Breast epithelium (tissue), 4 donors: ENCODE data around the gene IGFN1. TPM values are rescaled to one million over a fixed set of nuclear protein-coding genes. Genes with fewer than 3 reads are reported as not detected.

Experiments used
- DNase-seq, 2 donors: peaks; one replicate each; pipeline ENCODE4 v3.0.0-alpha.2; 2019; ENCODE audit warnings: low spot score in 2 of 2
- H3K27ac ChIP-seq, 2 donors: fragments of 200-600 bp; sonication (generic) in 1 of 2; one replicate each; pipeline ENCODE4 v1.5.1; 2016 to 2019; ENCODE audit warnings: mild to moderate bottlenecking in 1 of 2
- H3K27me3 ChIP-seq, 2 donors: fragments of 200-600 bp; sonication (generic) in 1 of 2; one replicate each; pipeline versions ENCODE4 v1.5.1 to v1.6.0; 2017 to 2019; ENCODE audit warnings: control low read depth in 1 of 2, mild to moderate bottlenecking in 1 of 2
- H3K36me3 ChIP-seq: fragments of 200-600 bp; one replicate; pipeline ENCODE4 v1.5.1; 2019
- H3K4me1 ChIP-seq, 2 donors: fragments of 200-600 bp; sonication (generic); one replicate each; pipeline ENCODE4 v1.5.1; 2016 to 2019; ENCODE audit warnings: control low read depth in 1 of 2
- H3K4me3 ChIP-seq, 3 donors: fragments of 200-600 bp; sonication (generic); 1 replicate in 2 of 3; 2 replicates in 1 of 3; pipeline ENCODE4 v1.5.1; 2016 to 2019; ENCODE audit warnings: mild to moderate bottlenecking in 3 of 3, moderate library complexity in 2 of 3
- H3K9me3 ChIP-seq, 2 donors: fragments of 200-600 bp; sonication (generic) in 1 of 2; one replicate each; pipeline ENCODE4 v1.5.1; 2016 to 2019; ENCODE audit warnings: control low read depth in 1 of 2
- CTCF ChIP-seq, 3 donors: fragments of 450-650 bp; IDR thresholded peaks; one replicate each; pipeline ENCODE4 v1.5.1; 2016 to 2017; ENCODE audit warnings: antibody characterized with exemption in 3 of 3, mild to moderate bottlenecking in 3 of 3, moderate library complexity in 3 of 3
- POLR2A ChIP-seq: fragments of 450-650 bp; IDR thresholded peaks from one replicate; pipeline ENCODE4 v1.6.1; 2016; ENCODE audit warnings: antibody characterized with exemption, mild to moderate bottlenecking, moderate library complexity
- POLR2AphosphoS5 ChIP-seq, 3 donors: sonication (generic); formaldehyde crosslinking; IDR thresholded peaks; one replicate each; pipeline ENCODE4 v1.6.1; 2017; ENCODE audit warnings: antibody characterized with exemption in 3 of 3
- intact Hi-C: fragments of 100-400 bp; cut with DNase I; formaldehyde crosslinking; loops from one replicate; pipeline ENCODE4 v1.15.1; 2023; ENCODE audit warnings: low total_unique reads
- total RNA-seq, 3 donors: library from RNA; depleted of rRNA; stranded (reverse); fragments of >200 nt; gene quantifications; one replicate each; pipeline ENCODE4 v1.1.0, GENCODE V29; 2016

Gene IGFN1
- total RNA-seq, 3 donors from 2014 or later = 0.33 to 1.3 (median 0.59) TPM

GRCh38 chr1:201260236-201260590 is 69.6 kb downstream of the IGFN1 start:
- Histone ChIP-seq H3K36me3 (no peaks in the 10 kb centered on the region), H3K4me3 (peak overlapping the region in 1 of 3 donors; percentile 39), H3K4me1 (peaks cover 0 to 6% of the 10 kb centered on the region in 2 donors), H3K27me3 (no peaks in the 10 kb centered on the region), H3K9me3 (no peaks in the 10 kb centered on the region), H3K27ac (no peak overlapping the region)
- no peak for TF ChIP-seq CTCF (IDR thresholded peaks at IDR 0.05)
- intact Hi-C loops = no loop called here
- DNase-seq = peak in 1 of 2 donors; percentile 20

- peaks cover 0 to 6% of the 10 kb centered on the region in 2 donors for H3K4me1 ChIP-seq
- H3K27ac ChIP-seq = no peak overlapping the region
- no peaks in the 10 kb centered on the region for H3K36me3 ChIP-seq
- no peaks in the 10 kb centered on the region for H3K9me3 ChIP-seq
- TF ChIP-seq POLR2AphosphoS5 (IDR thresholded peaks at IDR 0.05) (no peak), POLR2A (no peak), CTCF (IDR thresholded peaks at IDR 0.05) (no peak)
- no peak overlapping the region for H3K4me3 ChIP-seq
- no peaks in the 10 kb centered on the region for H3K27me3 ChIP-seq
- peak in 1 of 2 donors; percentile 22 for DNase-seq
- intact Hi-C loops = no loop called here
These were observed 70.2 kb downstream of the IGFN1 start for GRCh38 chr1:201260648-201261311.

GRCh38 chr1:201261771-201262547 is 71.3 kb downstream of the IGFN1 start:
- no peak overlapping the region for H3K4me3 ChIP-seq
- TF ChIP-seq CTCF (IDR thresholded peaks at IDR 0.05) (no peak), POLR2AphosphoS5 (IDR thresholded peaks at IDR 0.05) (no peak), POLR2A (no peak)
- peaks cover 0 to 6% of the 10 kb centered on the region in 2 donors for H3K4me1 ChIP-seq
- H3K9me3 ChIP-seq = no peaks in the 10 kb centered on the region
- H3K27me3 ChIP-seq = no peaks in the 10 kb centered on the region
- intact Hi-C loops = no loop called here
- no peak overlapping the region for H3K27ac ChIP-seq
- H3K36me3 ChIP-seq = no peaks in the 10 kb centered on the region
- peak in 1 of 2 donors; percentile 10 for DNase-seq

GRCh38 chr1:201262963-201263608 is 72.5 kb downstream of the IGFN1 start:
- DNase-seq = no peak
- no peaks in the 10 kb centered on the region for H3K27me3 ChIP-seq
- TF ChIP-seq POLR2A (no peak), CTCF (IDR thresholded peaks at IDR 0.05) (no peak), POLR2AphosphoS5 (IDR thresholded peaks at IDR 0.05) (no peak)
- H3K4me1 ChIP-seq = peaks cover 0 to 6% of the 10 kb centered on the region in 2 donors
- H3K36me3 ChIP-seq = no peaks in the 10 kb centered on the region
- H3K4me3 ChIP-seq = no peak overlapping the region
- no peak overlapping the region for H3K27ac ChIP-seq
- no peaks in the 10 kb centered on the region for H3K9me3 ChIP-seq
- intact Hi-C loops = no loop called here

- no peaks in the 10 kb centered on the region for H3K36me3 ChIP-seq
- no peaks in the 10 kb centered on the region for H3K27me3 ChIP-seq
- peak in 1 of 2 donors; percentile 10 for DNase-seq
- TF ChIP-seq POLR2AphosphoS5 (IDR thresholded peaks at IDR 0.05) (no peak), CTCF (IDR thresholded peaks at IDR 0.05) (no peak), POLR2A (no peak)
- intact Hi-C loops = no loop called here
- no peak overlapping the region for H3K27ac ChIP-seq
- H3K9me3 ChIP-seq = no peaks in the 10 kb centered on the region
- H3K4me3 ChIP-seq = no peak overlapping the region
- peaks cover 0 to 6% of the 10 kb centered on the region in 2 donors for H3K4me1 ChIP-seq
These were observed 73.4 kb downstream of the IGFN1 start for GRCh38 chr1:201264072-201264471.
